ENCODE data around the gene MPND.

Gene MPND

DNA sequence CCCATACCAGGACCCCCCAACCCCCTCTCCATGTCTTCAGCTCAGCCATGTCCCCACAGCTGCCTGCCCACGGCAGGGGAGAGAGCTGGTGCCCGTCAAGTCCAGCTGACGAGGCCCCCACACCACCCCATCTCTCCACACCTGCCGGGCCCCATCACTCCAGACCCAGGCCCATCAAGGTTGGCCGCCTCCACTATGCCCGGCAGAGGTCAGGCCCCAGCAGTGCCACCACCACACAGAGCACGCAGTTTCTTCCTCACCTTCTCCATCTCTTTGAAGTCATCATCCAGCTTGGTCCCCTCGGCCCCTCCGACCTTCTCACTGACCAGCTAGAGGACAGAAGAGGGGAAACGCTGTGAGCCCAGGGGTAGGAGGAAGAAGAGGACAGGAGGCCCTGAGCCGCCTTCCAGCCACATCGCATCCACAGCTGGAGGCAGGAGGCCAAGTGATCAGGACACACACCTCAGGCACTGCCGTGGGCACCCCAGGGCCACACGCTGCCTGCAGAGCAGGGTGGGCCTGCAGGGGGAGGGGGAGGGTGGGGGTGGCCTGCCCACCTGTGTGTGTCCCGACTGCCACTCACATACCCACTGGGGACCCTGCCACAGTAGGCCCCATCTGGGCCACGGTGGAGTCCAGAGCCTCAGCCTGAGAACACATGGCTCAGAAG lies 23.4 kb downstream of the MPND start:
- no peak for TF ChIP-seq ZSCAN23 (tag by site-specific recombination; IDR thresholded peaks at IDR 0.05)
- TF ChIP-seq MEIS1 (CRISPR knock-in tag; IDR thresholded peaks at IDR 0.05; ENCODE audit: borderline replicate concordance), result no peak
- no peak for TF ChIP-seq ZNF280D (tag by site-specific recombination; IDR thresholded peaks at IDR 0.05)
- TF ChIP-seq, protein P1, sequence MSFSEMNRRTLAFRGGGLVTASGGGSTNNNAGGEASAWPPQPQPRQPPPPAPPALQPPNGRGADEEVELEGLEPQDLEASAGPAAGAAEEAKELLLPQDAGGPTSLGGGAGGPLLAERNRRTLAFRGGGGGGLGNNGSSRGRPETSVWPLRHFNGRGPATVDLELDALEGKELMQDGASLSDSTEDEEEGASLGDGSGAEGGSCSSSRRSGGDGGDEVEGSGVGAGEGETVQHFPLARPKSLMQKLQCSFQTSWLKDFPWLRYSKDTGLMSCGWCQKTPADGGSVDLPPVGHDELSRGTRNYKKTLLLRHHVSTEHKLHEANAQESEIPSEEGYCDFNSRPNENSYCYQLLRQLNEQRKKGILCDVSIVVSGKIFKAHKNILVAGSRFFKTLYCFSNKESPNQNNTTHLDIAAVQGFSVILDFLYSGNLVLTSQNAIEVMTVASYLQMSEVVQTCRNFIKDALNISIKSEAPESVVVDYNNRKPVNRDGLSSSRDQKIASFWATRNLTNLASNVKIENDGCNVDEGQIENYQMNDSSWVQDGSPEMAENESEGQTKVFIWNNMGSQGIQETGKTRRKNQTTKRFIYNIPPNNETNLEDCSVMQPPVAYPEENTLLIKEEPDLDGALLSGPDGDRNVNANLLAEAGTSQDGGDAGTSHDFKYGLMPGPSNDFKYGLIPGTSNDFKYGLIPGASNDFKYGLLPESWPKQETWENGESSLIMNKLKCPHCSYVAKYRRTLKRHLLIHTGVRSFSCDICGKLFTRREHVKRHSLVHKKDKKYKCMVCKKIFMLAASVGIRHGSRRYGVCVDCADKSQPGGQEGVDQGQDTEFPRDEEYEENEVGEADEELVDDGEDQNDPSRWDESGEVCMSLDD (tag by site-specific recombination; IDR thresholded peaks at IDR 0.05), result no peak
- TF ChIP-seq HOXC10 (CRISPR knock-in tag; IDR thresholded peaks at IDR 0.05), result no peak
- no peak for TF ChIP-seq OSR2 (tag by site-specific recombination; IDR thresholded peaks at IDR 0.05)
- no peak for TF ChIP-seq ZNF830 (tag by site-specific recombination; IDR thresholded peaks at IDR 0.05; ENCODE audit: low read depth)
- TF ChIP-seq GLIS2 (tag by site-specific recombination; IDR thresholded peaks at IDR 0.05), result no peak
- TF ChIP-seq ZNF335 (tag by site-specific recombination; conservative IDR thresholded peaks at IDR 0.05), result no peak
- no peak for TF ChIP-seq ZNF76 (tag by site-specific recombination; IDR thresholded peaks at IDR 0.05; ENCODE audit: borderline replicate concordance, low read depth)
- TF ChIP-seq, protein P2, sequence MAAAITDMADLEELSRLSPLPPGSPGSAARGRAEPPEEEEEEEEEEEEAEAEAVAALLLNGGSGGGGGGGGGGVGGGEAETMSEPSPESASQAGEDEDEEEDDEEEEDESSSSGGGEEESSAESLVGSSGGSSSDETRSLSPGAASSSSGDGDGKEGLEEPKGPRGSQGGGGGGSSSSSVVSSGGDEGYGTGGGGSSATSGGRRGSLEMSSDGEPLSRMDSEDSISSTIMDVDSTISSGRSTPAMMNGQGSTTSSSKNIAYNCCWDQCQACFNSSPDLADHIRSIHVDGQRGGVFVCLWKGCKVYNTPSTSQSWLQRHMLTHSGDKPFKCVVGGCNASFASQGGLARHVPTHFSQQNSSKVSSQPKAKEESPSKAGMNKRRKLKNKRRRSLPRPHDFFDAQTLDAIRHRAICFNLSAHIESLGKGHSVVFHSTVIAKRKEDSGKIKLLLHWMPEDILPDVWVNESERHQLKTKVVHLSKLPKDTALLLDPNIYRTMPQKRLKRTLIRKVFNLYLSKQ (tag by site-specific recombination; IDR thresholded peaks at IDR 0.05; ENCODE audit: borderline replicate concordance), result no peak
- no peak for TF ChIP-seq ZNF23 (tag by site-specific recombination; IDR thresholded peaks at IDR 0.05; ENCODE audit: borderline replicate concordance)
- TF ChIP-seq ZNF639 (tag by site-specific recombination; IDR thresholded peaks at IDR 0.05), result no peak
- no peak for TF ChIP-seq ZNF37A (tag by site-specific recombination; IDR thresholded peaks at IDR 0.05)
- no peak for TF ChIP-seq ZNF202 (tag by site-specific recombination; IDR thresholded peaks at IDR 0.05; ENCODE audit: borderline replicate concordance)
- no peak for TF ChIP-seq HOXA7 (CRISPR knock-in tag; IDR thresholded peaks at IDR 0.05; ENCODE audit: borderline replicate concordance)
- no peak for TF ChIP-seq IKZF3 (tag by site-specific recombination; IDR thresholded peaks at IDR 0.05)
- TF ChIP-seq ZNF596 (tag by site-specific recombination; IDR thresholded peaks at IDR 0.05), result no peak
- TF ChIP-seq, protein P3, sequence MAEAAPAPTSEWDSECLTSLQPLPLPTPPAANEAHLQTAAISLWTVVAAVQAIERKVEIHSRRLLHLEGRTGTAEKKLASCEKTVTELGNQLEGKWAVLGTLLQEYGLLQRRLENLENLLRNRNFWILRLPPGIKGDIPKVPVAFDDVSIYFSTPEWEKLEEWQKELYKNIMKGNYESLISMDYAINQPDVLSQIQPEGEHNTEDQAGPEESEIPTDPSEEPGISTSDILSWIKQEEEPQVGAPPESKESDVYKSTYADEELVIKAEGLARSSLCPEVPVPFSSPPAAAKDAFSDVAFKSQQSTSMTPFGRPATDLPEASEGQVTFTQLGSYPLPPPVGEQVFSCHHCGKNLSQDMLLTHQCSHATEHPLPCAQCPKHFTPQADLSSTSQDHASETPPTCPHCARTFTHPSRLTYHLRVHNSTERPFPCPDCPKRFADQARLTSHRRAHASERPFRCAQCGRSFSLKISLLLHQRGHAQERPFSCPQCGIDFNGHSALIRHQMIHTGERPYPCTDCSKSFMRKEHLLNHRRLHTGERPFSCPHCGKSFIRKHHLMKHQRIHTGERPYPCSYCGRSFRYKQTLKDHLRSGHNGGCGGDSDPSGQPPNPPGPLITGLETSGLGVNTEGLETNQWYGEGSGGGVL (tag by site-specific recombination; IDR thresholded peaks at IDR 0.05), result no peak
- TF ChIP-seq ZNF843 (tag by site-specific recombination; IDR thresholded peaks at IDR 0.05), result no peak
- Histone ChIP-seq H3K4me1 (ENCODE audit: control insufficient read depth, insufficient read depth, low read length) (0 out of 2 replicates have a peak, but pooled peaks cover 5% of the 10 kb centered on the region), H3K9me3 (ENCODE audit: control insufficient read depth, insufficient read depth, low read depth, low read length) (no peaks in the 10 kb centered on the region), H3K27ac (ENCODE audit: extremely low read depth, low read depth, low read length) (no peak overlapping the region), H3K4me3 (ENCODE audit: low read depth, low read length) (no peak overlapping the region), H3K36me3 (ENCODE audit: control insufficient read depth in 2 of 2, insufficient read depth in 1 of 2, low read length in 2 of 2) (peaks cover 9 to 57% of the 10 kb centered on the region in 2 experiments; a peak in 2 of 3 replicates)
- ChIA-PET POLR2A (interaction anchor here (1.1 kb wide), 1 partner anchor 36 kb away, joined by 3 read pairs; the partner anchor contains the start of gene CHAF1A), CTCF (interaction anchor here (0.7 to 4.7 kb wide), 4 partner anchors 8 to 99 kb away, joined by 4 to 19 read pairs (median 11); partner anchors contain the start of gene SH3GL1)

Measured in HEK293 (cell line).